ENCODE data around the gene SPC24. TPM values are rescaled to one million over a fixed set of nuclear protein-coding genes. Genes with fewer than 3 reads are reported as not detected.
"Not testable (repeated sequence)": the region's sequence is repeated elsewhere in the genome, so short reads cannot be mapped to it uniquely, and the experiment has no call there.

The SPC24 gene
- total RNA-seq, 1 experiment from 2014 or later: 61.3 TPM

DNA sequence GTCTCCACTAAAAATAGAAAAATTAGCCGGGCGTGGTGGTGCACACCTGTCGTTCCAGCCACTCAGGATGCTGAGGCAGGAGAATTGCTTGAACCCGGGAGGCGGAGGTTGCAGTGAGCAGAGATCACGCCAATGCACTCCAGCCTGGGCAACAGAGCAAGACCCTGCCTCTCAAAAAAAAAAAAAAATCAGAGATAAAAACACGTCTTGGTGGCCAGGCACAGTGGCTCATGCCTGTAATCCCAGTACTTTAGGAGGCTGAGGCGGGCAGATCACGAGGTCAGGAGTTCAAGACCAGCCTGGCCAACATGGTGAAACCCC lies 23.5 kb upstream of the SPC24 start:
- H3K9me3 ChIP-seq (replicated peaks); H3K4me3 ChIP-seq; H3K4me1 ChIP-seq; H3K27me3 ChIP-seq; DNase-seq; H3K27ac ChIP-seq: not testable (repeated sequence)
- H3K36me3 ChIP-seq: peaks cover 58% of the 10 kb centered on the region

DNA sequence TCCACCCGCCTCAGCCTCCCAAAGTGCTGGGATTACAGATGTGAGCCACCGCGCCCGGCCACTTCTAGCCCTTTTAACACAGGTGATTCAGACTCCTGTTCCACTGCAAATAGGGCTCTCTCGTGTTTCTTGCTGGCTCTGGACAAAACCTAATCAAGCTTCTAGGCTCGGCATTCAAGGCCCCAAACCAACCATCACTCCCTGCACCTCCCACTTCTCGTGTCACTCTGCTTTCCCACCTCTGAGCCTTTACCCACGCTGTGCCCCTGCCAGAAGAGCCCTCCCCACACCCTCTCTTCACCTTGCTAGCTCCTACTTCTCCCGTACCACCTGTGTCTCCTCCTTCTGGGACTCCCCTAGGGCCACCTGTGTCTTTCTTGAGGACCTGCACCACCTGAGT lies 22.0 kb upstream of the SPC24 start:
- Histone ChIP-seq H3K4me3 (no peak overlapping the region), H3K27ac (no peak overlapping the region), H3K4me1 (no peaks in the 10 kb centered on the region), H3K27me3 (no peaks in the 10 kb centered on the region), H3K9me3 (replicated peaks) (no peaks in the 10 kb centered on the region), H3K36me3 (peaks cover 59% of the 10 kb centered on the region)
- no peak for DNase-seq

DNA sequence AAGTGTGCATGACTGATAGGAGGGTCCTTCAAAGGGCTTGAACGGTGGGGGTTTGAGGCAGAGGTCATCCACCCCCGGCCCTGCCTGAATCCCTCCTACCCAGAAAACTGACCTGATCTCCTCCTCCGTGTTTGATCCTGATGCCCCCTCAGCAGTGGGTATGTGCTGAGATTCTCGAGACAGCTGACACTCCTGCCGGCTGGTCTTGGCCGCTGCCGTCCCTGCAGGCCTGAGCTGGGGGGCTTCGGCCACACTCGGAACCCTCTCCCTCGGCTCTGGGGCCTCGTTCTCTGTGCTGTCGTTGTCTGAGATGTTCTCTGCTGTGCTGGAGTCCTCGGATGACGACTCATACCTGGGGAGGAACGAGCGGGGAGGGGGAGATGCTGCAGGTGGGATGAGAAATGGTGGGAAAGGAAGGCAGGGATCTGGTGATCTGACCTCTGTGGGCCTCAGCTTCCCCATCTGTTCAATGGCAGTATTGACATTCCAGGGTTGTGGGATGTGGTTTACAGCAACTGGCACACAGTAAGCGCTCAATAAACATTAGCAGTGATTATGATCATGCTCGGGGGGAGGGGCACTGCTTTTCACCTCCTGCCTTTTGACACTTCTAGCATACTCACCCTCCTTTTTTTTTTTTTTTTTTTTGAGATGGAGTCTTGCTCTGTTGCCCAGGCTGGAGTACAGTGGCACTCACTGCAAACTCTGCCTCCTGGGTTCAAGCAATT lies 21.0 kb upstream of the SPC24 start:
- Histone ChIP-seq H3K27me3 (no peaks in the 10 kb centered on the region), H3K9me3 (replicated peaks) (no peaks in the 10 kb centered on the region), H3K4me3 (no peak overlapping the region), H3K27ac (no peak overlapping the region), H3K36me3 (peaks cover 68% of the 10 kb centered on the region), H3K4me1 (no peaks in the 10 kb centered on the region)
- no peak for DNase-seq

DNA sequence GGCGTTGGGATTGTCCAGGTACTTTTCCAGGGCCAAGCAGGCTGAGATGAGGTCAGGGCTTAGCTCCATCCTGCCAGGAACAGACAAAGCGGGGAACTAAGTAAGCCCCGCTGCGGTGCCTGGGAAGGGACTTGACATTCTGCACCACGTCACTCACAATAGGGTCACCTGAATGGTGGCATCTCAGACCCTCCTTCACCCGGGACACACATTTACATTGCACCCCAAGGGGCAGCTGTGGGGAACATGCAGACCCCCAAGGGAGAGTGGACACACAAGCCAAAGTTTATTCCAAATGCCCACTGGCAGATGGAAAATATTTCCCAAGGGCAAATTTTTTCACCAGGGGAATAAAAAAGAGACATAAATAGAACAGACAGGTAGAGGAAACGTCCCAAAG lies 20.3 kb upstream of the SPC24 start:
- no peak for DNase-seq
- Histone ChIP-seq H3K36me3 (peaks cover 69% of the 10 kb centered on the region), H3K4me1 (no peaks in the 10 kb centered on the region)

DNA sequence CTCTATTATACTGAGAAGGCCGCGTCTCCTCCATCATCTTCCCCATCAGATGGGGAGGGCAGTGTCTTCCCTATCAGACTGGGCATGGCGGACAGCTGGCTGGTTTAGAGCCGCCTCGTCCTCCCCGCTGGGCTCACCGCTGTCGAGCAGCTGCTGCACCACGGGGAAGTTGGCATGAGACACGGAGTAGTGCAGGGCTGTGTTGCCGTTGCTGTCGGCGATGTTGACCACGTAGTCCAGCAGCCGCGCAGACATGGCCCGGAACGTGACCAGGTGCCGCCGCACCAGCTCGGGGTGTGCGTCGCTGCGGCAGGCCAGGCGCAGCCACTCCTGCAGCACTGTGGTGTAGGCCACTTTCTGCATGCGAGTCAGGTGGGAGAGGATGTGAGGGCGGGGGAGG lies 18.8 kb upstream of the SPC24 start:
- Histone ChIP-seq H3K27ac (no peak overlapping the region), H3K36me3 (peaks cover 79% of the 10 kb centered on the region), H3K4me3 (no peak overlapping the region), H3K27me3 (no peaks in the 10 kb centered on the region), H3K9me3 (replicated peaks) (no peaks in the 10 kb centered on the region), H3K4me1 (no peaks in the 10 kb centered on the region)
- DNase-seq: no peak

More for the DNA sequence above, 20.3 kb upstream of the SPC24 start:
- Histone ChIP-seq H3K9me3 (replicated peaks) (no peaks in the 10 kb centered on the region), H3K27me3 (no peaks in the 10 kb centered on the region), H3K27ac (no peak overlapping the region), H3K4me3 (no peak overlapping the region)

DNA sequence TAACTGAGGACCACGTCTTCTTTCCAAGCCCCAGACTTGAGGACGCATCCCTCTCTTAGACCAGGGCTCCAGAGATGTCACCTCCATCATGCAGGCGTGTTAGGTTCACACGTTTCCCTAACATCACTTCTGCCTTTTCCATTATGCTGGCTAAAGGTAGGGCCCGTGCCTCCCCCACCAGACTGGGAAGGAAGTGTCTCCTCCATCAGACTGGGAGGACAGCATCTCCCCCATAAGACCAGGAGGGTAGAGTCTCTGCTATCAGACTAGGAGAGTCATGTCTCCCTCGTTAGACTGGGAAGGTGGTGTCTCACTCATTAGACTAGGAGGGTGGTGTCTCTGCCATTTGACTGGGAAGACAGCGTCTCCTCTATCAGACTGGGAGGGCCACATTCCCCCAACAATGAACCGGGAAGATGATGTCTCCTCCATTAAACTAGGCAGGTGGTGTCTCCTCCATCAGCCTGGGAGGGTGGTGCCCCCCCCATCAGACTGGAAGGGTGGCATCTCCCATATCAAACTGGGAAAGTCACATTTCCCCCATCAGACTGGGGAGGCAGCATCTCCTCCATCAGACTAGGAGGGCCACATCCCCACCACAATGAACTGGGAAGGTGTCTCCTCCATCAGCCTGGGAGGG lies 18.1 kb upstream of the SPC24 start:
- Histone ChIP-seq H3K9me3 (replicated peaks) (no peaks in the 10 kb centered on the region), H3K27me3 (no peaks in the 10 kb centered on the region), H3K36me3 (peaks cover 83% of the 10 kb centered on the region), H3K4me3 (no peak overlapping the region), H3K4me1 (no peaks in the 10 kb centered on the region), H3K27ac (no peak overlapping the region)
- no peak for DNase-seq

DNA sequence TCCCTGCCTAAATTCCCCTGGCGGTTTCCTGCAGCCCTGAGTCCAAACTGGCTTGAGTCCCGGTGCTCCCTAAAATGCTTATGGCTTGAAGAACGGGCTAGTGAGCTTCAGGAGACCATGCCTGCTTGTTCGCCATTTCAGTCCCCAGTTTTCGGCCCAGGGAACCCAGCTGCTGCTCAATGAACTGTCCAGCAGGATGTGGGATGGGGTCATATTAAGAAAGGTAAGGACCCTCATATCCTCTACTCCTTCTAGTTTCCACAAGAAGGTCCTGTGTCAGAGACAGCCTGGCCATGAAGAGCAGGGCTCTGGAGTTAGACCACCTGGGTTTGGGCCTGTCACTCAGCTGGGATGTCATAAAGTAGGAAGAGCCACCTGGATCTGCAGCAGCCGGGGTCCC lies 17.0 kb upstream of the SPC24 start:
- no peaks in the 10 kb centered on the region for H3K4me1 ChIP-seq
- H3K9me3 ChIP-seq (replicated peaks): no peaks in the 10 kb centered on the region
- no peak overlapping the region for H3K27ac ChIP-seq
- H3K36me3 ChIP-seq: peaks cover 85% of the 10 kb centered on the region
- no peak for DNase-seq
- no peak overlapping the region for H3K4me3 ChIP-seq
- no peaks in the 10 kb centered on the region for H3K27me3 ChIP-seq

DNA sequence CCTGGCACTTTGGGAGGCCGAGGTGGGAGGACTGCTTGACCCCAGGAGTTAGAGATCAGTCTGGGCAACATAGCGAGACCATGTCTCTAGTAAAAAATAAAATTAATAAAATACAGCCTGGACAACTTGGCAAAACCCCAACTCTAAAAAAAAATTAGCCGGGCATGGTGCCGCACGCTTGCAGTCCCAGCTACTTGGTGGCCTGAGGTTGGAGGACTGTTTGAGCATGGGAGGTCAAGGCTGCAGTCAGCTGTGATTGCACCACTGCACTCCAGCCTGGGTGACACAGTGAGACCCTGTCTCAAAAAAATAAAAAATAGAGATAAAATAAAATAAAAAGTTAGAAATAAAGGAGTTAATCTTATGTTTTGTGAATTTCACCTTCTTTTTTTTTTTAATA lies 15.6 kb upstream of the SPC24 start:
- H3K4me1 ChIP-seq: no peaks in the 10 kb centered on the region
- DNase-seq: no peak
- no peaks in the 10 kb centered on the region for H3K9me3 ChIP-seq (replicated peaks)
- peaks cover 83% of the 10 kb centered on the region for H3K36me3 ChIP-seq
- H3K27me3 ChIP-seq: no peaks in the 10 kb centered on the region
- H3K27ac ChIP-seq: no peak overlapping the region
- no peak overlapping the region for H3K4me3 ChIP-seq

DNA sequence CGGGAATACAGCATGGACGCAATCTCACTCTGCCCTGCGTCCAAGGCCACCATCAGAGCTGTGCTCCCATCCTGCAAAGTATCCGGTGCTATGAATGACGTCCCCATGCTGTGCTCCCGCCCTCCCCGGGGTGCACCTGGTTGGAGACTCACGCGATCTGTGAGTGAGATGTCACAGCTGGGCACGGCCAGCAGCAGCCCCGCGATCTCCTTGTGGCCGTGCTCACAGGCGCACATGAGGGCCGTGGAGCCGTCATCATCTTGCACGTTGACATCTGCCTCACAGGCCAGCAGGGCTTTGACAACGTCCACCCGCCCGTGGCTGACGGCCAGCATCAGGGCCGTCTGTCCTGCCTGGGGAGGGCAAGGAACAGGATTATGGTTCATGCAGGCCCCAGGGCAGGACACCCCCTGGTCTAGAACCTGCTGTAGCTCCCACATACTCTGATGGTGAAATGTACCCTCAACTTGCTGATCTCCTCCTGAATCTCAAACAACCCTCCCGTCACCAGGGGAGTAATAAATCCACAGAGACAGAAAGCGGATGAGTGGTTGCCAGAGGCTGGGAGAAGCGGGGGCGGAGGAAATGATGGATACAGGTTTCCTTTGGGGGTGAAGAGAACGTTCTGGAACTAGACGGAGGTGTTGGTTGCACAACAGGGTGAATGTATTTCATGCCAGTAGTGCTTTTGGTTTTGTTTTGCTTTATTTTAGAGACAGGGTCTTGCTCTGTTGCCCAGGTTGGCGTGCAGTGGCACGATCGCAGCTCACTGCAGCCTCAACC lies 14.5 kb upstream of the SPC24 start:
- no peak for DNase-seq
- Histone ChIP-seq H3K27me3 (no peaks in the 10 kb centered on the region), H3K9me3 (replicated peaks) (no peaks in the 10 kb centered on the region), H3K4me1 (no peaks in the 10 kb centered on the region), H3K27ac (no peak overlapping the region), H3K4me3 (no peak overlapping the region), H3K36me3 (peaks cover 88% of the 10 kb centered on the region)

DNA sequence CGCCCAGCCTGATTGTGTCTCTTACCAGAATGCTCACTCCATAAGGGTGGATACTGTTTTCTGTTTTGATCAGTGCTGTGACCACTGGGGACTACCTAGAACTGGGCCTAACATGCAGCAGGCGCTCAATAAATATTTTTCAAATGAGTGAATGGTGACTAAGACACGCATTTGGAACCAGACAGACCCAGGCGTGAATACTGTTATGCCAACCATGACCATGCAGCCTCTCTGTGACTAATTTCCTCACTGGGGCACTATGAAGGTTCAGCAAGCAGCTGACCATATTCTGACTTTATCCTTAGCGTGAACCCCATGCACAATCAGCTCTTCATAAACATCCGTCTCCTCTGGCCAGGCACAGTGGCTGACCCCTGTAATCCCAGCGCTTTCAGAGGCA lies 13.0 kb upstream of the SPC24 start:
- Histone ChIP-seq H3K4me3 (no peak overlapping the region), H3K9me3 (replicated peaks) (no peaks in the 10 kb centered on the region), H3K4me1 (no peaks in the 10 kb centered on the region), H3K27ac (peak overlapping the region; percentile 48), H3K36me3 (peaks cover 82% of the 10 kb centered on the region), H3K27me3 (no peaks in the 10 kb centered on the region)
- DNase-seq: peak in 1 of 2 experiments; percentile 31

DNA sequence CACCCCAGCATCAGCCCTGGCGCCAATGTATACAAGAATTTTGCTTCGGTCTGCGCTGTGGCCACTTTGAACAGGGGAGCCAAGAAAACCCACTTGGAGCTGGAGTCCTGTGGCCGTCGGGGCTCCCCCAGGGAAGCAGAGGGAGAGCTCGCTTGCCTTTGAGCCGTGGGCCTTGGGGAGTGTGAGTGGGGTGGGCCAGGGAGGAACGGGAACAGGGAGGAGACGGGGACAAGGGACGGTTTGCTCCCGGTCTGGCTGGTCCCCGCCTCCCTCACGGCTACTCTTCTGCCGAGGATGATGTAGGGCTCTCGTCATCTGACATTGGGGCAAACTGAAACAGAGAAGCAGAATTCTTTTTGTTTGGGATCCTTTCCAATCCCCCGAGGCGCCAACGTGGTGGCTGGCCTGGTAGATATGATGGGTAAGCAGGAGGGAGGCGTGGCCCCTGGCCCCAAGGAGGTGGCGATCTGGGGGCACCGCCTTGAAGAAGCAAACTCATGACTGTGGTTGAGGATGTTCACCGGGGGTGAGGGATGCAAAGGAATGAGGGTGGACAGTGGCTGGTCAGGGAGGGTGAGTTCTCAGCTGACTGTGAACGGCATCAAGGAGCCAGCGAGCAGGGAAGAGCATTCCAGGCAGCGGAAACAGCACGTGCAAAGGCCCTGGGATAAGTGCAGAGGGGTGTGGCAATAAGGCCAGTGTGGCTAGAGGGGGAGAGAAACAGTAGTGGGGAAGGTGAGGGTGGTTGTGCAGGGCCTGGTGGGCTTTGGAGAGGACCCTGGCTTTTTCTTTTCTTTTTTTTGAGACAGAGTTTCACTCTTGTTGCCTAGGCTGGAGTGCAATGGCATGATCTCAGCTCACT lies 10.9 kb upstream of the SPC24 start:
- Histone ChIP-seq H3K4me3 (no peak overlapping the region), H3K4me1 (no peaks in the 10 kb centered on the region), H3K27me3 (no peaks in the 10 kb centered on the region), H3K27ac (no peak overlapping the region), H3K36me3 (peaks cover 64% of the 10 kb centered on the region), H3K9me3 (replicated peaks) (no peaks in the 10 kb centered on the region)
- no peak for DNase-seq

DNA sequence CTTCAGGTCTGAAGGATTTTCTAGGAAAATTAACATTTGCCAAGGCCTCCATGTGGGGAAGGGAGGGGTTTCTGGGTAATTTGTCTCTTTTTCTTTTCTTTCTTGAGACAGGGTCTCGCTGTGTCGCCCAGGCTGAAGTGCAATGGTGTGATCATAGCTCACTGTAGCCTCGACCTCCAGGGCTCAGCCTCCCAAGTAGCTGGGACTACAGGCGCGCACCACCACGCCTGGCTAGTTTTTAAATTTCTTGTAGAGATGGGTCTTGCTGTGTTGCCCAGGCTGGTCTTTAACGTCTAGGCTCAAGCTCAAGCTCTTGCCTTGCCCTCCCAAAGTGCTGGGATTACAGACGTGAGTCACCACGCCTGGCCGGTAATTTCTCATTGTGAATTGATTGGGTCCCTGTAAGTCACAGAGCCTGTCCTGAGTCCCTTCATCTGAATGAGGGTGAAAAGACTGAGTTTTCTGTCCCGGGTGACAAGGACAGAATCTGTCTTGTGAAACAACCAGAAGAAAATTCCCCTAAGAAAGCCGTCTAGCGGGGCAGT lies 10.0 kb upstream of the SPC24 start:
- H3K36me3 ChIP-seq: peaks cover 55% of the 10 kb centered on the region

DNA sequence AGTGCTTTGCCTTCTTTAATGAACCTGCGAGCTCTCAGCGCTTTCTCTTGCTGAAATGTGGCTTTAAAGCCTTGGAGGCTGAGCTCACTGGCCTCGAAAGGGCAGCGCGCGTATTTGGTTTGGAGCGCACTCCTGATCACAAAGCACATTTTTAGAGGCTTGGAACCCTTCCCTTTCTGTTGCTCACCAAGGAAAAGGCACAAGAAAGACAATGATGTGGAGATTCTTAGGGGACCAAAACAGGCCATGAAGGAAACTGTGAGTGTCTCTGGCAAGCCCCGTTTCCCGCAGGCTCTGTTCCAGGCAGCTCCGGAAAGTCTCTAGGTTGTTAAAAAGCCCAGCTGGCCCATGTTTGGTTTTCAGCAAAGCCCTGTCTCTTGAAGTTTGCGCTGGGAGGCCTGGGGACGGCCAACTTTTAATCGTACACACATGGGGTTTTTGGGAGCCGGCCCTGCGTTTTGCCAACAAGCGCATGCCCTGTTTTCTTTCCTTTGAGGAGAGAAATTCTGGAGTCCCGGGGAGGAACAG lies 9.4 kb upstream of the SPC24 start:
- no peak for DNase-seq
- Histone ChIP-seq H3K27me3 (no peaks in the 10 kb centered on the region), H3K36me3 (peaks cover 49% of the 10 kb centered on the region), H3K27ac (no peak overlapping the region), H3K9me3 (replicated peaks) (no peaks in the 10 kb centered on the region), H3K4me1 (no peaks in the 10 kb centered on the region), H3K4me3 (no peak overlapping the region)

More for the DNA sequence above, 10.0 kb upstream of the SPC24 start:
- no peak for DNase-seq
- H3K27me3 ChIP-seq: no peaks in the 10 kb centered on the region
- H3K4me1 ChIP-seq: no peaks in the 10 kb centered on the region
- no peak overlapping the region for H3K4me3 ChIP-seq
- no peaks in the 10 kb centered on the region for H3K9me3 ChIP-seq (replicated peaks)
- no peak overlapping the region for H3K27ac ChIP-seq

DNA sequence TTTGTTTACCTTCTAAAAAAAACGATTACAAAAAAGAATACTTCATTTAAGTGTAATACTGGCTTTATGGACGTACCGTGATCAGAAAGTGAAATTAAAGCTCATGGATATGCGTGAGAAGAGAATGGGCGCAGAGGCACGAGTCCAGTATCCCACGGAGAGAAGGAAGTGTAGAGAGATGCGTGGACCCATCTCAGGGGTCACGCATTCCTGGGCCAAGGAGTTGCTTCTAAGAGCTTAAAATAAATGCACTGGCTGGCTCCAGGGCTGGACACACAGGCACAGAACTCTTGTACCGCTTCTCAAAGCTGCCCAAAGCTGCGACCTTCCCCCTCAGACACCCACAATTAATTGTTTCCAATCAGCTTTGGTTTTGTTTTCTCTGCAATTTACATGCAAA lies 8.7 kb upstream of the SPC24 start:
- Histone ChIP-seq H3K4me3 (no peak overlapping the region), H3K27ac (no peak overlapping the region), H3K27me3 (no peaks in the 10 kb centered on the region), H3K36me3 (peaks cover 43% of the 10 kb centered on the region), H3K4me1 (no peaks in the 10 kb centered on the region), H3K9me3 (replicated peaks) (no peaks in the 10 kb centered on the region)
- DNase-seq: no peak
